ENCODE measurements around the gene CERT1.
"Not testable (repeated sequence)": the region's sequence is repeated elsewhere in the genome, so short reads cannot be mapped to it uniquely, and the experiment has no call there.

CERT1 gene

DNA sequence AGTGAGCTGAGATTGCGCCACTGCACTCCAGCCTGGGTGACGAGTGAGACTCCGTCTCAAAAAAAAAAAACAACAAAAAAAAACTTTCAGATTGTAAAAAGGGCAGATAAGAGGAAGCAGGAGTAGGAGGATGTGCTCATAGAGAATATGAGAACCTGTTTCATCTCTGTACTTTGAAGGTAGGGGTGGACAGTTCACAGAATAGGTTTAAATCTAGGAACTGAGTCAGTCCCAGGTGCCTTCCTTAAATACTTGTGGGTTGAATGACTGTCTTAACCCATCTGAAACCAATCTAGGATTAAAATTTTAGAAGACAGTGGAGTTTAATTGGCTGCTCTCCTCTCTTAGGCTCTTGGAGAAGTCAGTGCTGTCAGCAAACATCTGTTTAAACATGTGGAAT is 12.6 kb upstream of the CERT1 start:
- DNase-seq (ENCODE audit: low read depth in 4 of 4, low spot score in 1 of 4), result no peak

GRCh38 chr5:75523275-75523674 is 11.8 kb upstream of the CERT1 start:
- DNase-seq (ENCODE audit: low read depth in 4 of 4, low spot score in 1 of 4), result no peak

DNA sequence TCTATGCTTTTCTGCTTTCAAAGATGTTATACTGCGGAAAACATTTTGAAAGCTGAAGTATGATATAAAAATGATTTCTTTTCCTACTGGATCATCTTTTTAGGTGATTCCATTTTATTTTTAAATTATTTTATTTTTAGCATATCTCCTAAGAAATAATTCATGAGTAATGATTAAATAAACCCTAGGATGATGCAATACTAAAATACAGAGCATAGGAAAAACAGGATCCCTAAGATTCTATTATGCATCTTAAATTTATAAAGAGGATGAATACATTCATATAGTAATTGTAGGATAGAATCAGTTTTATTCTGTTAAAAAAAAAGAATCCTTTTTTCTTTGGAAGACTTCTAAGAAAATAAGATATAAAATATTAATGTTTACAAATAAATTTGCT is 11.1 kb upstream of the CERT1 start:
- no peak for DNase-seq (ENCODE audit: low read depth in 4 of 4, low spot score in 1 of 4)

GRCh38 chr5:75522025-75522424 is 10.6 kb upstream of the CERT1 start:
- no peak for DNase-seq (ENCODE audit: low read depth in 4 of 4, low spot score in 1 of 4)

DNA sequence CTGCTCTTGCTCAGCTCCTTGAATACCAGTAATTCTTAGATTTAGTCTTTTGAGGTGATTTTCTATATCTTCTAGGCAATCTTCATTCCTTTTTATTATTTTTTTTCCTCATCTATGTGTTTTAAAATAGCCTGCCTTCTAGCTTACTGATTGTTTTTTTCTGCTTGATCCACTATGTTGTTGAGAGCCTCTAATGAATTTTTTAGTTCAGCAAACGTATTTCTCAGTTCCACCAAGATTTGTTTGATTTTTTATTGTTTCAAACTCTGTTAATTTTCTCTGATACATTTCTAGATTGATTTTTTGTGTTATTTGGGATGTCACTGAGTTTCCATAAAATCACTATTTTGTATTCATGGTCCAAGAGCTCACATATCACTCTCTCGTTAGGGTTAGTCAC is 9.8 kb upstream of the CERT1 start:
- DNase-seq (ENCODE audit: low read depth in 4 of 4, low spot score in 1 of 4), result no peak

DNA sequence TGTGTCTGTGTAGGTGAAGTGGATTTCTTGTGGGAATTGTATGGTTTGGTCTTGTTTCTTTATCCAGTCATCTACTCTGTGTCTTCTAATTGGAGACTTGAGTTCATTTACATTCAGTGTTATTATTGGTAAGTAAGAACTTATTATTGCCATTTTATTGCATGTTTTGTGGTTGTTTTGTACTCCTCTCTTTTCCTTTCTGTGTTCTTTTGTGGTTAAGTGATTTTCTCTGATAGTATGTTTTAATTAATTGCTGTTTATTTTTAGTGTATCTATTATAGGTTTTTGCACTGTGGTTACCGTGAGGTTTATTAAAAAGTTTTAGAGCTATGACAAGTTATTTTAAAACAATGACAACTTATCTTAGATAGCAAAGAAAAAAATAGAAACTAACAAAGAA is 8.3 kb upstream of the CERT1 start:
- no peak for DNase-seq (ENCODE audit: low read depth in 4 of 4, low spot score in 1 of 4)

- no peak for DNase-seq (ENCODE audit: low read depth in 4 of 4, low spot score in 1 of 4)
These were observed 2.9 kb upstream of the CERT1 start for GRCh38 chr5:75514323-75514722.

- DNase-seq (ENCODE audit: low read depth in 4 of 4, low spot score in 1 of 4), result no peak
These were observed 2.4 kb upstream of the CERT1 start for GRCh38 chr5:75513841-75514240.

DNA sequence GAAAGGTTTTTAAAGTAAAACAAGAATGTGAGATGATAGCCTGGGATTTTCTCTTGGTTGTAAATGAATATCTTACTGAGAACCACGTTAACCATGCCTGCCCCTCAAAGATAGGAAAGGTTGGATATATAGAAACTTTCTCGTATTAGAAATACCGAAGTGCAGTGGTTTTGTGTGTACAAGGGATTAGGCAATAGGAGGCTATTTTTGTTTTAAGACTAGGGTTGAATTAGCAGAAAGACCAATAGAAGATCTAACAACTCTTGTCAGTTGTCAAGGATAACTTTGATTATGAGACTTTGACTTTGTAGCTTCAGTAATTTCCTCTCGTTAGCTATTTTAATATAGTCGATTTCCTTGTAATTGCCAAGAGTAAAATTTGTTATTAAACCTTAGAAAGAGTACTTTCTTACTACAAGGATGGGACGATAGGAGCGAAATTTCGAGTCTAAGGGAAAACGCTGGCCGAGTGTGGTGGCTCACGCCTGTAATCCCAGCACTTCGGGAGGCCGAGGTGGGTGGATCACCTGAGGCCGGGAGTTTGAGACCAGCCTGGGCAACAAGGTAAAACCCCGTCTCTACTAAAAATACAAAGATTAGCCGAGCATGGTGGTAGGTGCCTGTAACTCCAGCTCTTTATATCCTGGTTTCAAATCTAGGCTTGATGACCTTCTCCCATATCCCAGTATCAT is 1.1 kb upstream of the CERT1 start:
- no peak for DNase-seq (ENCODE audit: low read depth in 4 of 4, low spot score in 1 of 4)

- peak; percentile 8 to 19 (median 12) for DNase-seq (ENCODE audit: low read depth in 4 of 4, low spot score in 1 of 4)
These were observed 494 bp downstream of the CERT1 start for GRCh38 chr5:75510836-75511434.

GRCh38 chr5:75510417-75510835 is 1.0 kb downstream of the CERT1 start:
- no peak for DNase-seq (ENCODE audit: low read depth in 4 of 4, low spot score in 1 of 4)

- DNase-seq (ENCODE audit: low read depth in 4 of 4, low spot score in 1 of 4), result no peak
These were observed 1.5 kb downstream of the CERT1 start for GRCh38 chr5:75509956-75510355.

GRCh38 chr5:75509546-75509945 is 1.9 kb downstream of the CERT1 start:
- DNase-seq (ENCODE audit: low read depth in 4 of 4, low spot score in 1 of 4), result no peak

GRCh38 chr5:75507841-75508240 is 3.6 kb downstream of the CERT1 start:
- no peak for DNase-seq (ENCODE audit: low read depth in 4 of 4, low spot score in 1 of 4)

DNA sequence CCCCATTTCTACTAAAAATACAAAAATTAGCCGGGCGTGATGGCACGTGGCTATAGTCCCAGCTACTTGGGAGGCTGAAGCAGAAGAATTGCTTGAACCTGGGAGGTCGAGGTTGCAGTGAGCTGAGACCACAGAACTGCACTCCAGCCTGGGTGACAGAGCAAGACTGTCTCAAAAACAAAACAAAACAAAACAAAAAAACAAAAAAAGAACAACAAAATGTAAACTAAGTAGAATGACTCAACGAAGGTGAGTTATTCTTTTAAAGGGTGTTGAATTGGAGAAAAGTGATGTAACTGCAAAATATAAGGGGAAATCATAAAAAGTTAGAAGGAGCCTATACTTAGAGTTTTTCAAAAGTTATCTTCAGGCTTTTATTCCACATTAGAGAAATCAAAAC is 6.3 kb downstream of the CERT1 start:
- not testable (repeated sequence) for DNase-seq (ENCODE audit: low read depth in 4 of 4, low spot score in 1 of 4)

DNA sequence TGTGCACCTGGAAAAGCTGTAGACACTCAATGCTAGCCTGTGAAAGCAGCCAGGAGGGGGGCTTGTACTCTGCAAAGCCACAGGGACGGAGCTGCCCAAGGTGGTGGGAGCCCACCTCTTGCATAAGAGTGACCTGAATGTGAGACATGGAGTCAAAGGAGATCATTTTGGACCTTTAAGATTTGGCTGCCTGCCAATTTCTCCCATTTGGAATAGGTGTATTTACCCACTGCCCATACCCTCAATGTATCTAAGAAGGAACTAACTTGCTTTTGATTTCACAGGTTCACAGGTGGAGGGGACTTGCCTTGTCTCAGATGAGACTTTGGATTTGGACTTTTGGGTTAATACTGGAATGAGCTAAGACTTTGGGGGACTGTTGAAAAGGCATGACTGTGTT is 12.6 kb downstream of the CERT1 start:
- not testable (repeated sequence) for DNase-seq (ENCODE audit: low read depth in 4 of 4, low spot score in 1 of 4)

GRCh38 chr5:75498208-75498777 is 13.1 kb downstream of the CERT1 start:
- DNase-seq (ENCODE audit: low read depth in 4 of 4, low spot score in 1 of 4), result no peak

DNA sequence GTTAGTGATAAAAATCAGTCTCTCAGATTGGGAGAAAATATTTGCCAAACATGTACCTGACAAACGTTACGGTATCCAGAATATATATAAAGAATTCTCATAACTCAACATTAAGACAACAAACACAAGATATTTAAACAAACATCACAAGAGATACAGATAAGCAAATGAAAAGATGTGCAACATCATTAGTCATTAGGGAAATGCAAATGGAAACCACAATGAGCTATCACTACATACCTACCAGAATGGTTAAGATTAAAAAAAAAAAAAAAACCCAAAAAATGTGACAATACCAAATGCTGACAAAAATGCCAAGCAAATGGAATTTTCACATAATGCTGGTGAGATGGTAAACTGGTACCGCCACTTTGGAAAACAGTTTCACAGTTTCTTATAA is 15.4 kb downstream of the CERT1 start:
- DNase-seq (ENCODE audit: low read depth in 4 of 4, low spot score in 1 of 4), result no peak

DNA sequence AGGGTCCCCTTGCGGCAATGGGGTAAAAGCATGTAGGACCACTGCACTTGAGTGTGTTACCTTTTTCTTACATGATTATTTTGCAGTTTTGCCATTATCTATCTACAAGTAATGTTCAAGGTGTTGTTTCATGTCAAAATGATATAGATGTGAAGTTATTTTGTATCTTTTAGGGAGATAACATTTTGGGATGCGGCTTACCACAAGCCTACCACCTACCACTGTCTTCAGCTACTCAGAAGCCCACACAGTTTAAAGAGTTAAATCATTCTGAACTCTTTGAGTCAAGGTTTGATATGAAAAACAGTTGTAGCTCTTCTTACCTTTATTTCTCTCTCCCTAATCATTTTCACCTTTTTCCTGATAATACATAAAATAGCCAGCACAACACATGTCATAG is 19.8 kb downstream of the CERT1 start:
- DNase-seq (ENCODE audit: low read depth in 4 of 4, low spot score in 1 of 4), result no peak

DNA sequence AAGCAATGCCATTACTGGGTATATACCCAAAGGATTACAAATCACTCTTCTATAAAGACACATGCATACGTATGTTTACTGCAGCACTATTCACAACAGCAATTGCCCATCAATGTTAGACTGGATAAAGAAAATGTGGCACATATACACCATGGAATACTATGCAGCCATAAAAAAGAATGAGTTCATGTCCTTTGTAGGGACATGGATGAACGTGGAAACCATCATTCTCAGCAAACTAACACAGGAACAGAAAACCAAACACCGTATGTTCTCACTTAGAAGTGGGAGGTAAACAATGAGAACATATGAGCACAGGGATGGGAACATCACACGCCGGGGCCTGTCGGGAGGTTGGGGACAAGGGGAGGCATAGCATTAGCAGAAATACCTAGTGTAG is 21.6 kb downstream of the CERT1 start:
- DNase-seq (ENCODE audit: low read depth in 4 of 4, low spot score in 1 of 4), result not testable (repeated sequence)

DNA sequence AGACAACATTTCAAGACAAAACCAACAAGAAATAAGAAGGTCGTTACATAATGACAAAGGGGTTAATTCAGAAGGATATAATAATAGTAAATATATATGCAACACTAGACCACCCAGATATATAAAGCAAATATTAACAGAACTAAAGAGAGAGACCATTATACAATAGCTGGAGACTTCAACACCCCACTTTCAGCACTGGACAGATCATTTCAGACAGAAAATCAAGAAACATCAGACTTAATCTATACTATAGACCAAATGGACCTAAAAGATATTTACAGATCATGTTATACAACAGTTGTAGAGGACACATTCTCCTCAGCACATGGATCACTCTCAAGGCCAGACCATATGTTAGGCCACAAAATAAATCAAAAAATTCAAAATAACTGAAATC is 26.8 kb downstream of the CERT1 start:
- no peak for DNase-seq (ENCODE audit: low read depth in 4 of 4, low spot score in 1 of 4)

DNA sequence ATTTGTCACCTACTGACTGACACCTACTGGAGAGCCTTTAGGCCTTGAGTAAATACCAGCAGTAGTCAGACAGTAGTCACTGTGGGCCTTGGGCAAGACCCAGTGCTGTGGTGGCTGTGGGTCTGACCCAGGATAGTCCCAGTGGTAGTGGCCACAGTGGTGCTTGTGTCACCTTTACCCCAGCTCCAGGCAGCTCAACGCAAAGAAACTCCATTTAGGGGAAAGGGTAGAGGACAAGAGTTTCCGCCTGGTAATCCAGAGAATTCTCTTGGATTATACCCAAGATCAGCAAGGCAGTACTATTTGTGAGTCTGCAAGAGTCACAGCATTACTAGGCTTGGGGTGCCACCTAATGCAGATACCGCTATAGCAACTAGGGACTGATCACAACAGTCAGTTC is 28.9 kb downstream of the CERT1 start:
- DNase-seq (ENCODE audit: low read depth in 4 of 4, low spot score in 1 of 4), result no peak

GRCh38 chr5:75481024-75481423 is 30.4 kb downstream of the CERT1 start:
- no peak for DNase-seq (ENCODE audit: low read depth in 4 of 4, low spot score in 1 of 4)

Measured in stimulated activated CD4-positive, alpha-beta T cell treated with anti-CD3 and anti-CD28 coated beads, Interleukin-1b, Interleukin-23, amount 100 ng/mL, for 24 hours (primary cell).